ENCODE results near the gene EIF2A. TPM values are rescaled to one million over a fixed set of nuclear protein-coding genes. Genes with fewer than 3 reads are reported as not detected.
"Not testable (repeated sequence)": the region's sequence is repeated elsewhere in the genome, so short reads cannot be mapped to it uniquely, and the experiment has no call there.

The EIF2A gene
- total RNA-seq (2014; rRNA removed; shearing (Covaris generic)), result 336 and 604 TPM in 2 replicates

- DNase-seq (ENCODE audit: low read depth), result peak; percentile 99
Measured at GRCh38 chr3:150546226-150547044, at the start of gene EIF2A, which contains the start of gene SERP1. TSS of gene EIF2A (plus strand) at chr3:150546787. CDS start at chr3:150546803, 16 bp downstream. TSS of gene SERP1 (minus strand) at chr3:150546496. CDS start at chr3:150546135, 361 bp downstream.

GRCh38 chr3:150497956-150498355, 48.6 kb upstream of the EIF2A start:
- DNase-seq (ENCODE audit: low read depth), result peak; percentile 76

- DNase-seq (ENCODE audit: low read depth), result not testable (repeated sequence)
Measured at GRCh38 chr3:150500960-150501359, 45.6 kb upstream of the EIF2A start.

GRCh38 chr3:150503402-150504099, 43.0 kb upstream of the EIF2A start:
- no peak for DNase-seq (ENCODE audit: low read depth)

- no peak for DNase-seq (ENCODE audit: low read depth)
Measured at GRCh38 chr3:150504483-150504882, 42.1 kb upstream of the EIF2A start.

- no peak for DNase-seq (ENCODE audit: low read depth)
Measured at GRCh38 chr3:150508401-150508800, 38.2 kb upstream of the EIF2A start.

GRCh38 chr3:150509780-150510179, 36.8 kb upstream of the EIF2A start:
- DNase-seq (ENCODE audit: low read depth), result no peak

- no peak for DNase-seq (ENCODE audit: low read depth)
Measured at GRCh38 chr3:150511122-150511821, 35.3 kb upstream of the EIF2A start.

GRCh38 chr3:150515210-150515609, 31.4 kb upstream of the EIF2A start:
- no peak for DNase-seq (ENCODE audit: low read depth)

- DNase-seq (ENCODE audit: low read depth), result no peak
Measured at GRCh38 chr3:150519026-150519425, 27.6 kb upstream of the EIF2A start.

GRCh38 chr3:150520408-150520807, 26.2 kb upstream of the EIF2A start:
- no peak for DNase-seq (ENCODE audit: low read depth)

- no peak for DNase-seq (ENCODE audit: low read depth)
Measured at GRCh38 chr3:150521463-150521862, 25.1 kb upstream of the EIF2A start.

GRCh38 chr3:150523538-150523937, 23.0 kb upstream of the EIF2A start:
- DNase-seq (ENCODE audit: low read depth), result no peak

GRCh38 chr3:150527464-150528255, 18.9 kb upstream of the EIF2A start:
- no peak for DNase-seq (ENCODE audit: low read depth)

- DNase-seq (ENCODE audit: low read depth), result peak; percentile 33
Measured at GRCh38 chr3:150528354-150528797, 18.2 kb upstream of the EIF2A start.

GRCh38 chr3:150531775-150532174, 14.8 kb upstream of the EIF2A start:
- no peak for DNase-seq (ENCODE audit: low read depth)

- no peak for DNase-seq (ENCODE audit: low read depth)
Measured at GRCh38 chr3:150535204-150535603, 11.4 kb upstream of the EIF2A start.

- no peak for DNase-seq (ENCODE audit: low read depth)
Measured at GRCh38 chr3:150538324-150539208, 8.0 kb upstream of the EIF2A start.

- no peak for DNase-seq (ENCODE audit: low read depth)
Measured at GRCh38 chr3:150540297-150540696, 6.3 kb upstream of the EIF2A start.

- no peak for DNase-seq (ENCODE audit: low read depth)
Measured at GRCh38 chr3:150540991-150541390, 5.6 kb upstream of the EIF2A start.

Measured in RPMI7951 (cell line).